Activated CD8-positive, alpha-beta memory T cell treated with anti-CD3 and anti-CD28 coated beads for 36 hours (primary cell): ENCODE data around the gene IQCE. TPM values are rescaled to one million over a fixed set of nuclear protein-coding genes. Genes with fewer than 3 reads are reported as not detected.
"Not testable (repeated sequence)": the region's sequence is repeated elsewhere in the genome, so short reads cannot be mapped to it uniquely, and the experiment has no call there.

Experiments
- CTCF ChIA-PET: fragments of 350-600 bp; sonication (Branson Sonifier 250); formaldehyde crosslinking; loops from one replicate; lab custom pipeline; 2021; ENCODE audit warnings: antibody characterized with exemption; lab: Charles Lee
- POLR2A ChIA-PET: fragments of 350-600 bp; sonication (Branson Sonifier 250); formaldehyde crosslinking; loops from one replicate; lab custom pipeline; 2021; ENCODE audit warnings: antibody characterized with exemption; lab: Charles Lee
- total RNA-seq, 2 experiments: library from RNA; stranded (reverse); gene quantifications; one replicate each; pipeline ENCODE4 v1.2.3, GENCODE V29; 2021

IQCE gene
- total RNA-seq, 2 experiments from 2014 or later: 10.3 to 11.2 TPM

- ChIA-PET POLR2A (no interaction called here), CTCF (interaction anchor here (1.4 kb wide), 1 partner anchor 11 kb away, joined by 5 read pairs; no protein-coding TSS in a partner anchor)
Measured at GRCh38 chr7:2585446-2585845, 26.7 kb downstream of the IQCE start.

GRCh38 chr7:2586326-2587020 lies 27.7 kb downstream of the IQCE start:
- CTCF ChIA-PET: interaction anchor here (0.7 kb wide), 1 partner anchor 19 kb away, joined by 4 read pairs; no protein-coding TSS in a partner anchor
- POLR2A ChIA-PET: no interaction called here

DNA sequence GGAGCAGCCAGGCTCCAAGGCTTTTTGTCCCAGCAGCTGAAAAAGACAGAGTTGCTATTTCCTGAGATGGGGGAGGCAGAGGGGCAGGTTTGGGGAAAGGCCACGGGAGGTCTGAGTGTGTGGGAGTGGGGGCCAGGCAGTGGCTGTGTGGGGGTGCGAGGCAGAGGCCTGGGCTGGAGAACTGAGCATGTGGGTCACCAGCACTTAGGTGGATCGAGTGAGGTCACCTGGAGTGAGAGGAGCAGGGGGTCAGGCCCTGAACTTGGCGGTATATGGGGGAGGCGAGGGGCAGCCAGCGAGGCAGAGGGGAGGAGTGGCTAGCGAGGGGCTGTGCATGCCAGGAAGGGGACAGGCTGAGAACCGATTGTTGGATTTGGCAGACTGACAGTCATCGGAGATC lies 28.4 kb downstream of the IQCE start:
- ChIA-PET CTCF (interaction anchor here (0.7 kb wide), 1 partner anchor 20 kb away, joined by 4 read pairs; no protein-coding TSS in a partner anchor), POLR2A (no interaction called here)

GRCh38 chr7:2587778-2588177 lies 29.0 kb downstream of the IQCE start:
- CTCF ChIA-PET: no interaction called here

DNA sequence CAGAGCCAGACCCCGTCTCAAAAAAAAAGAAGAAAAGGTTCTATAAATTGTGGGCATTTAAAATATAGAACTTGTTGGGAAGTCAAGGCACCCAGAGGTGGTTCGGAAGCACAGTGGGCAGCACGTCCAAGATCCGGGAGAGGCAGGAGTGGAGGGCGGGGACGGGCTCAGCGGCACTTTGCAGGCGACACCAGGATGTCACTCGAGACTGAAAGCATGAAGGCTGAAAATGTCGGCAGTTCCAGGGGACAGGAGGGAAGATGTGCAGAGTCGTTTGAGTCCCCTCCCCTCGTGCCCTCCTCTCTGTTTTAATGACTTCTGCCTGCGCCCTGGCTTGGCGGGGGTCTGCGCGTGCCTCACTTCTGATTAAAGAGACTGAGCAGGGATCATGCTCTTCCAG lies 30.6 kb downstream of the IQCE start:
- ChIA-PET CTCF (no interaction called here), POLR2A (no interaction called here)

More at GRCh38 chr7:2587778-2588177, 29.0 kb downstream of the IQCE start:
- POLR2A ChIA-PET: no interaction called here

DNA sequence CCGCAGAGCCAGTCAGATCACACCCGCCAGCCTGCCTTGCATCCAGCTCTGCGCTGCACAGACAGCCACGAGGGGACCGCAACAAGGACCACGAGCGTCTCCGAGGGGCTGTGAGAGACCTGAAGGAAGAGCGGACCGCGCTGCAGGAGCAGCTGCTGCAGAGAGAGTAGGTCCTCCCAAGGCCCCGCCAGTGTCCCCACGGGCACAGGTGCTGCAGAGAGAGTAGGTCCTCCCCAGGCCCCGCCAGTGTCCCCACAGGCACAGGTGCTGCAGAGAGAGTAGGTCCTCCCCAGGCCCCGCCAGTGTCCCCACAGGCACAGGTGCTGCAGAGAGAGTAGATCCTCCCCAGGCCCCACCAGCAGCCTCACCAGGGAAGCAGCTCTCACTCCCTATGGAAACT lies 31.2 kb downstream of the IQCE start:
- POLR2A ChIA-PET, CTCF ChIA-PET: not testable (repeated sequence)

DNA sequence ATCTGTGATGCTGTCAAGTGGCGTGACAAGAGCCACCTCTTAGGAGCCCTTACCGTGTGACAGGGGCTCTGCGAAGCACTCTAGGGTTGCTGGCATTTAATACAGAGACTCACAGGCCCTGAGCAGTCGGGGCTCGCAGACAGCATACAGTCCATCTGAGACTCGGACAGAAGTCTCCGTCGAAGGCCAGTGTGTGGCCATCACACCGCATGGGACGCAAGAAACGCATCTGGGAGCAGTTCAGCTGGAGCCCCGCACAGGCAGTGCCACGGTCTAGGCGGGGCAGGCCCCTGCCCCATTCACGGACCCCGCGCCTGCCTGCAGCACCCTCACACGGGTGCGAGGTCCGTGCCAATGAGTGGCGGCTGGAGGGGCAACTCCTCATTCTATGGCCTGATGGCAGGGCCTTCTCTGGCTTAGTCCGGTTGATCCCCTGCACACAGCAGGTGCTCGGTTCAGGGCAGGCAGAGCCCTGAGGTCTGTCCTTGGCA lies 33.6 kb downstream of the IQCE start:
- ChIA-PET CTCF (interaction anchor here (0.6 kb wide), 1 partner anchor 237 kb away, joined by 3 read pairs; no protein-coding TSS in a partner anchor), POLR2A (no interaction called here)

GRCh38 chr7:2593036-2593727 lies 34.4 kb downstream of the IQCE start:
- CTCF ChIA-PET: no interaction called here
- POLR2A ChIA-PET: no interaction called here

GRCh38 chr7:2594599-2594998 lies 35.8 kb downstream of the IQCE start:
- ChIA-PET POLR2A (no interaction called here), CTCF (no interaction called here)

- POLR2A ChIA-PET: interaction anchor here (0.6 kb wide), 1 partner anchor 40 kb away, joined by 12 read pairs; the partner anchor contains the start of gene BRAT1
- CTCF ChIA-PET: no interaction called here
Measured at GRCh38 chr7:2595258-2595860, 36.6 kb downstream of the IQCE start.

DNA sequence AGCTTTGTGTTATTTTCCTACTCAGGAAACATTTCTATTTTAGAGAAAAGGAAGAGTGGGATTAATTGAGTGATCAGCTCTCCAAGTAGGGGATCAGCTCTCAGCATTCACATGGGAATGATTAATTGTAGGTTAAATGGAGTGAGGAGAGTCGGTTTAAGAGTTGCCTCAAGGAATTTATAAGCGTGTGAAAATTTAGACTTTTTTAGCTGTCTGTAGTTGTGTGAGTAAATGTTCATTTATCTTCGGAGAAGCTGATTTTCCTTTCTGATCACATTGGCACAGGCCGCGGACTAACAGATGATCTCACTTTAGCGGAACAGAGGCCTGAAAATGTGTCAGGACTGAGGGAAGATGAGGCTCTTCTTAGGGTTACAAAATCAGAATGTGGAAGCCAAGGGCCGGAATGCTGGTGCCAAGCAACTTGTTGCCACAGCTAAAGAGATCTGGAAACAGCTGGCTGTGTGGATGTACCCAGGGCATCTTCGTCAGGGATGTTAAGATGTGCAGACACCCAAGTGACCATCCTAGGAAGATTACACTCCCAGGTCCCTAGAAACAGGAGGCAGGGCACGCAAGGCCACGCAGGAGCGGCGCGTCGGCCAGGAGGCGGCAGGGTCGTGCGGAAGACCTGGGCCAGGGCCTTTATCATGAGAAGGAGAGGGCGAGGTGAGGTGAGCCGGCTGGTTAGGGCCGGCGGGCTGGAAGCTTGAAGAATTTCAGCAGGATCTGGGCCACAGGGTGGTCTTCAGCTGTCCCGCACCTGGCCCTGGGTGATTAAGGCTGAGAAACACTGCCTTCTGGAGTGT lies 37.9 kb downstream of the IQCE start:
- ChIA-PET POLR2A (interaction anchor here (0.6 kb wide), 2 partner anchors 14 to 49 kb away, joined by 3 to 4 read pairs; no protein-coding TSS in a partner anchor), CTCF (interaction anchor here (0.6 to 0.8 kb wide), 2 partner anchors 49 to 178 kb away, joined by 3 read pairs; no protein-coding TSS in a partner anchor)

- CTCF ChIA-PET: interaction anchor here (0.8 kb wide), 1 partner anchor 48 kb away, joined by 3 read pairs; no protein-coding TSS in a partner anchor
- POLR2A ChIA-PET: no interaction called here
Measured at GRCh38 chr7:2597273-2597640, 38.5 kb downstream of the IQCE start.

DNA sequence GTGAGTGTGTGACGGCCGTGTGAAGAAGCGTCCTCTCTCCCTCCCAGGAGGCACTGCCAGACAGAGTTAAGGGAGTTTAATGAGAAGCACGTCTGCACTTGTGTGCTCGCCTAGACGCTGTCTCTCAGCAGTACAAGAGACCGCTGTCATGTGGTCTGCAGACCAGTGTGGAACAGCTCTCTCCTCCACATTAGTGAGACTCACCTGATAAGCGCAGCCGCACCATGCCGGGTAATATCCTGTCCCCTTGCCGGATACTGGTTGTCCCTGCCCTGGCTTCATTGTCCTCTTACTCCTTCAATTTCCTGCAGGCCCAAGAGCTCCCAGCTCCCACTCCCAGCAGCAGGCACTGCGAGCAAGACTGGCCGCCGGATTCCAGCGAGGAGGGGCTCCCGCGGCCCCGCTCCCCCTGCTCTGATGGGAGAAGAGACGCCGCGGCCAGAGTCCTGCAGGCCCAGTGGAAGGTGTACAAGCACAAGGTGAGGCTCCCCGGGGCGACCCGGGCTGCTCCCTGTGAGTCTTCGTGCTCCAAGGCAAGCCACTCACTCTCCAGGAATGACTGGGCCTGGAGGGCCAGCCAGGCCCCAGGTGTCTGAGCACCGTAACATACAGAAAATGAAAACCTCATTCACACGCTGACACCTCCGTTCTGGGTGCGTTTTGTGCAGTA lies 39.5 kb downstream of the IQCE start:
- POLR2A ChIA-PET: no interaction called here
- CTCF ChIA-PET: no interaction called here

GRCh38 chr7:2601065-2601464 lies 42.3 kb downstream of the IQCE start:
- CTCF ChIA-PET: no interaction called here
- POLR2A ChIA-PET: no interaction called here

DNA sequence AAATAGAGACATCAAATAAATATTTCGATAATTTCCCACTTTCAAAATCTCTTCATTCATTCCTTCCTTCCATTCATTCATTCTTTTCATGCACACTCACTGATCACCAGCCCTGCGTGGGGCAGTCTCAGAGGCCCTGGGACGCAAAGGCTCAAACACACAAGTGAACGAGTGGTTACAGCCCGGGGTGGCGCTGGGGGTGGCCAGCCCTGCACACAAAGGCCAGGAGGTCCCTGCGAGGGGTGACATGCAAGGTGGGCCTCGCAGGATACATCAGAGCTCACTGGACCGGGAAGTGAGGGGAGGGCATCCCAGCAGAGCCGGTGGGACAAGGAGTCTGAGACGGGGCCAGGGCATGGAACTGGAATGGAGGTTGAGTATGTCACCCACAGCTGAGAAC lies 43.1 kb downstream of the IQCE start:
- ChIA-PET CTCF (no interaction called here), POLR2A (no interaction called here)

- POLR2A ChIA-PET: no interaction called here
- CTCF ChIA-PET: no interaction called here
Measured at GRCh38 chr7:2602406-2603043, 43.7 kb downstream of the IQCE start.

- ChIA-PET POLR2A (no interaction called here), CTCF (no interaction called here)
Measured at GRCh38 chr7:2603044-2603965, 44.5 kb downstream of the IQCE start.
